OCI-LY3 (cell line): ENCODE data around the gene SF3B5.
"Not testable (repeated sequence)": the region's sequence is repeated elsewhere in the genome, so short reads cannot be mapped to it uniquely, and the experiment has no call there.

Experiments used
- H2AFZ ChIP-seq: fragments of 200-600, 300-600 bp; shearing (Covaris generic); 2 replicates; pipeline ENCODE4 v1.6.0; 2014; ENCODE audit warnings: antibody characterized with exemption, low read depth, low read length
- H3K27ac ChIP-seq: fragments of 200-600, 300-600 bp; sonication (generic); 2 replicates; pipeline ENCODE4 v1.5.1; 2014; ENCODE audit warnings: mild to moderate bottlenecking, low read length, moderate library complexity, mixed read lengths
- H3K27me3 ChIP-seq: fragments of 200-600, 300-600 bp; sonication (generic); 2 replicates; pipeline ENCODE4 v1.6.1; 2014; ENCODE audit warnings: low read depth, low read length, mixed read lengths
- H3K36me3 ChIP-seq: fragments of 200-600, 300-600 bp; sonication (generic); replicated peaks from 2 replicates; pipeline ENCODE3; 2014; ENCODE audit warnings: low read depth, low read length, mixed read lengths
- H3K4me1 ChIP-seq: fragments of 300-600, 200-600 bp; sonication (generic); 2 replicates; pipeline ENCODE4 v1.6.1; 2014; ENCODE audit warnings: low read length, mixed read lengths
- H3K4me2 ChIP-seq: fragments of 200-600, 300-600 bp; sonication (generic); 2 replicates; pipeline ENCODE4 v1.6.1; 2014; ENCODE audit warnings: low read length, mixed read lengths
- H3K4me3 ChIP-seq: fragments of 300-600, 200-600 bp; sonication (generic); 2 replicates; pipeline ENCODE4 v1.5.1; 2014; ENCODE audit warnings: antibody characterized with exemption, mild to moderate bottlenecking, low read length, moderate library complexity
- H3K79me2 ChIP-seq: fragments of 300-600, 200-600 bp; shearing (Covaris generic); 2 replicates; pipeline ENCODE4 v1.6.1; 2014; ENCODE audit warnings: mild to moderate bottlenecking, low read length, mixed read lengths
- H3K9ac ChIP-seq: fragments of 300-600, 200-600 bp; shearing (Covaris generic); 2 replicates; pipeline ENCODE4 v1.6.0; 2014; ENCODE audit warnings: mild to moderate bottlenecking, low read length, moderate library complexity
- H3K9me3 ChIP-seq: fragments of 200-600, 300-600 bp; shearing (Covaris generic); 2 replicates; pipeline ENCODE4 v1.6.1; 2014; ENCODE audit warnings: low read length, mixed read lengths; ENCODE audit not compliant: insufficient read depth
- H4K20me1 ChIP-seq: fragments of 200-600, 300-600 bp; sonication (generic); 2 replicates; pipeline ENCODE4 v1.6.1; 2016; ENCODE audit warnings: low read length, mixed read lengths; ENCODE audit not compliant: insufficient read depth
- EZH2phosphoT487 ChIP-seq: fragments of 200-600 bp; shearing (Covaris generic); IDR thresholded peaks from 2 replicates; pipeline ENCODE4 v1.6.1; 2018; ENCODE audit warnings: antibody characterized with exemption, mixed run types, low read depth
- TF ChIP-seq, protein P1 (sequence below): fragments of 200-600, 300-600 bp; sonication (generic); IDR thresholded peaks from 2 replicates; pipeline ENCODE4 v1.5.1; 2014; ENCODE audit warnings: antibody characterized with exemption, low read length, low read depth

The SF3B5 gene

DNA sequence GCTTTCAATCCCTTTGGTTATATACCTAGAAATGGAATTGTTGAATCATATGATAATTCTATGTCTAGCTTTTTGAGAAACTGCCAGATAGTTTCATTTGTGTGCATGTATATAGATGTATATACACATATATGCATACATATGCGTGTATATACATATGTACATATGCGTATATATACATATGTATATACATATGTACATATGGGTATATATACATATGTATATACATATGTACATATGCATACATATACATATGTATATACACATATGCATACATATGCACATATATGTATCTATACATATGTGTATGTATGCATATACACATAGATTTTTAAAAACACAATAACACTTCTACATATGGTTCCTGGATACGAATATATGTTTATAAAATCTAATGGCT lies 8.4 kb downstream of the SF3B5 start:
- H4K20me1 ChIP-seq, result no peaks in the 10 kb centered on the region
- H3K79me2 ChIP-seq, result no peaks in the 10 kb centered on the region
- no peaks in the 10 kb centered on the region for H3K36me3 ChIP-seq
- H3K4me1 ChIP-seq, result peaks cover 7% of the 10 kb centered on the region; the same call in 1 of the 2 replicates
- no peak overlapping the region for H2AFZ ChIP-seq
- H3K9ac ChIP-seq, result no peak overlapping the region
- H3K9me3 ChIP-seq, result no peaks in the 10 kb centered on the region
- no peaks in the 10 kb centered on the region for H3K27me3 ChIP-seq
- TF ChIP-seq, protein P1, sequence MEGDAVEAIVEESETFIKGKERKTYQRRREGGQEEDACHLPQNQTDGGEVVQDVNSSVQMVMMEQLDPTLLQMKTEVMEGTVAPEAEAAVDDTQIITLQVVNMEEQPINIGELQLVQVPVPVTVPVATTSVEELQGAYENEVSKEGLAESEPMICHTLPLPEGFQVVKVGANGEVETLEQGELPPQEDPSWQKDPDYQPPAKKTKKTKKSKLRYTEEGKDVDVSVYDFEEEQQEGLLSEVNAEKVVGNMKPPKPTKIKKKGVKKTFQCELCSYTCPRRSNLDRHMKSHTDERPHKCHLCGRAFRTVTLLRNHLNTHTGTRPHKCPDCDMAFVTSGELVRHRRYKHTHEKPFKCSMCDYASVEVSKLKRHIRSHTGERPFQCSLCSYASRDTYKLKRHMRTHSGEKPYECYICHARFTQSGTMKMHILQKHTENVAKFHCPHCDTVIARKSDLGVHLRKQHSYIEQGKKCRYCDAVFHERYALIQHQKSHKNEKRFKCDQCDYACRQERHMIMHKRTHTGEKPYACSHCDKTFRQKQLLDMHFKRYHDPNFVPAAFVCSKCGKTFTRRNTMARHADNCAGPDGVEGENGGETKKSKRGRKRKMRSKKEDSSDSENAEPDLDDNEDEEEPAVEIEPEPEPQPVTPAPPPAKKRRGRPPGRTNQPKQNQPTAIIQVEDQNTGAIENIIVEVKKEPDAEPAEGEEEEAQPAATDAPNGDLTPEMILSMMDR, result no peak
- no peak for TF ChIP-seq EZH2phosphoT487
- no peak overlapping the region for H3K4me3 ChIP-seq
- no peak overlapping the region for H3K4me2 ChIP-seq
- no peak overlapping the region for H3K27ac ChIP-seq

DNA sequence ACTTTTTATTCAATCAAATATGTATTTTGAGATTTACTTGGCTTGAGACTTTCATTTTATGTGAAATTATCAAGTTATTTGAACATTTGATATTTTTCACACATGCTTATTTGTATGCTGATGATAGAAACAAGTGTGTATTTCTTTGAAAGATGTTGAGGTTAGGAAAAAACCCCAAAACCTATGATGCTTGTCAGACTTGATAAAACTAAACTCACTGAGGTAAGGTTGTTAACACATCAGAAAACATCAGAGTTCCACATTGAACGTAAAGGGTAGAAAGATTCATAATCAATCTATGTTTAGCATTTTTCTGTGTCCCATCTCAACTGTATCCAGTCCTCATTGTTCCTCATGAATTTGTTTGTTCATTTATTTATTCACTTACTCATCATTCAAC lies 12.2 kb downstream of the SF3B5 start:
- Histone ChIP-seq H3K79me2 (no peaks in the 10 kb centered on the region), H4K20me1 (no peaks in the 10 kb centered on the region), H3K4me3 (no peak overlapping the region), H3K27ac (no peak overlapping the region), H2AFZ (no peak overlapping the region), H3K4me1 (peaks cover 6% of the 10 kb centered on the region; the same call in 1 of the 2 replicates), H3K9me3 (no peaks in the 10 kb centered on the region), H3K9ac (no peak overlapping the region), H3K27me3 (no peaks in the 10 kb centered on the region), H3K4me2 (no peak overlapping the region), H3K36me3 (no peaks in the 10 kb centered on the region)
- TF ChIP-seq, protein P1, result no peak
- no peak for TF ChIP-seq EZH2phosphoT487

DNA sequence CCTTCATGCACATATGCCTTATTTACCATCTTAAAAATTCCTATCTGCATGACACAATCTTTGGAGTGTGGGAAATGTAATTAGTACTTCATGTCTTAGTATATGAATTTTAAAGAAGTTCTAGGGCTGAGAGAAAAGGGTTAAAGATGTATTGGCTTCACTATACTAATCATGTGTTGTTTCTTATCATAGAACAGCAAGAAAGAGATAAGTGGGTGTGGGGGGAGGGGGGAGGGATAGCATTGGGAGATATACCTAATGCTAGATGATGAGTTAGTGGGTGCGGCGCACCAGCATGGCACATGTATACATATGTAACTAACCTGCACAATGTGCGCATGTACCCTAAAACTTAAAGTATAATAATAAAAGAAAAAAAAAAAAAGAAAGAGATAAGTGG lies 13.0 kb downstream of the SF3B5 start:
- H2AFZ ChIP-seq, H4K20me1 ChIP-seq, H3K9me3 ChIP-seq, H3K4me2 ChIP-seq, H3K27me3 ChIP-seq, H3K4me1 ChIP-seq, H3K4me3 ChIP-seq, H3K9ac ChIP-seq, H3K79me2 ChIP-seq, H3K27ac ChIP-seq, H3K36me3 ChIP-seq: not testable (repeated sequence)

DNA sequence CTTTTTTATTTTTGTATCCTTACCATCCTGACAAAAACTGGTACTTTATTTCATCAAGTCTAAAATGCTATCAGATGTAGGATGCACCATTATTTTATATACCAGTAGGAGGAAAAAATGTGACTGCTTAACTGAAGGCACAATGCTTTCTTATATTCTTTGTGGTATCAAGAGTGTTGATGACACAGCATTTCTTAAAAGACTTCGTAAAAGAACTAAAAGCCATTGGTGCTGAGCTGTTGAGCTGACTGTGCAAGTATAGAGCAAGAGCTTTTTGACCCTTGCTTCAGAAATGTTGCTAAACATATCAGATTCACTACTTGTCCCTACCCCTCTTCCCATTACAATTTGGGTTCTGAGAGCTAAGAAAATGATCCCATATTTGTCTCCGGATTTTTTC lies 17.5 kb downstream of the SF3B5 start:
- no peaks in the 10 kb centered on the region for H4K20me1 ChIP-seq
- H3K4me3 ChIP-seq, result no peak overlapping the region
- H3K9ac ChIP-seq, result no peak overlapping the region
- no peak overlapping the region for H2AFZ ChIP-seq
- H3K27me3 ChIP-seq, result no peaks in the 10 kb centered on the region
- H3K79me2 ChIP-seq, result no peaks in the 10 kb centered on the region
- H3K4me2 ChIP-seq, result no peak overlapping the region
- no peak overlapping the region for H3K27ac ChIP-seq
- TF ChIP-seq EZH2phosphoT487, result no peak
- TF ChIP-seq, protein P1, result no peak
- no peaks in the 10 kb centered on the region for H3K36me3 ChIP-seq
- peaks cover 26% of the 10 kb centered on the region for H3K4me1 ChIP-seq
- H3K9me3 ChIP-seq, result no peaks in the 10 kb centered on the region

DNA sequence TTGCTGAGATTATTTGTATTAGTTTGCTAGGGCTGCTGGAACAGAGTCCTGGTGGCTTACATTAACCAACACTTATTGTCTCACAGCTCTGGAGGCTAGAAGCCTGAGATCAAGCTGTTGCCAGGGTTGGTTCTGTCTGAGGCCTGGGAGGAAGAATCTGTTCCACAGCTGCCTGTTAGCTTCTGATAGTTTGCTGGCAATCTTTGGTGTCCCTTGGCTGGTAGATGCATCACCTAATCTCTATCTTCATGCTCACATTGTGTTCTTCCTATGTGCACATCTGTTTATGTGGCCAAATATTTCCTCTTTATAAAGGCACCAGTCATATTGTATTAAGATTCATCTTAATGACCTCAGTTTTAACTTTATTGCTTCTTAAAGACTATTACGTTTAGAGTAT lies 19.5 kb downstream of the SF3B5 start:
- no peaks in the 10 kb centered on the region for H4K20me1 ChIP-seq
- H3K9ac ChIP-seq, result 0 out of 2 replicates have a peak overlapping the region, but pooled peaks have one; percentile 17
- H3K4me2 ChIP-seq, result peak overlapping the region; percentile 58
- H3K9me3 ChIP-seq, result no peaks in the 10 kb centered on the region
- H3K4me1 ChIP-seq, result peaks cover 26% of the 10 kb centered on the region
- no peaks in the 10 kb centered on the region for H3K27me3 ChIP-seq
- no peaks in the 10 kb centered on the region for H3K36me3 ChIP-seq
- no peak overlapping the region; the same call in 1 of the 2 replicates for H3K4me3 ChIP-seq
- no peaks in the 10 kb centered on the region for H3K79me2 ChIP-seq
- H3K27ac ChIP-seq, result peak overlapping the region; percentile 52
- peak overlapping the region; percentile 28 for H2AFZ ChIP-seq
- no peak for TF ChIP-seq EZH2phosphoT487
- TF ChIP-seq, protein P1, result no peak
